AG09309 (cell line): ENCODE measurements around the gene TMEM141.

ENCODE experiments used
- DNase-seq: peaks from one replicate; pipeline ENCODE4 v3.0.0-alpha.2; 2010; ENCODE audit warnings: low read depth
- H3K4me3 ChIP-seq: 2 replicates; pipeline ENCODE4 v1.5.1; 2011; ENCODE audit warnings: mild to moderate bottlenecking, low read depth, low read length, moderate library complexity; ENCODE audit not compliant: control insufficient read depth
- CTCF ChIP-seq: IDR thresholded peaks from 2 replicates; pipeline ENCODE4 v1.5.1; 2011; ENCODE audit warnings: mild to moderate bottlenecking, low read depth, low read length, inconsistent platforms; ENCODE audit not compliant: insufficient read depth, control insufficient read depth; ENCODE audit errors: missing control alignments

TMEM141 gene

DNA sequence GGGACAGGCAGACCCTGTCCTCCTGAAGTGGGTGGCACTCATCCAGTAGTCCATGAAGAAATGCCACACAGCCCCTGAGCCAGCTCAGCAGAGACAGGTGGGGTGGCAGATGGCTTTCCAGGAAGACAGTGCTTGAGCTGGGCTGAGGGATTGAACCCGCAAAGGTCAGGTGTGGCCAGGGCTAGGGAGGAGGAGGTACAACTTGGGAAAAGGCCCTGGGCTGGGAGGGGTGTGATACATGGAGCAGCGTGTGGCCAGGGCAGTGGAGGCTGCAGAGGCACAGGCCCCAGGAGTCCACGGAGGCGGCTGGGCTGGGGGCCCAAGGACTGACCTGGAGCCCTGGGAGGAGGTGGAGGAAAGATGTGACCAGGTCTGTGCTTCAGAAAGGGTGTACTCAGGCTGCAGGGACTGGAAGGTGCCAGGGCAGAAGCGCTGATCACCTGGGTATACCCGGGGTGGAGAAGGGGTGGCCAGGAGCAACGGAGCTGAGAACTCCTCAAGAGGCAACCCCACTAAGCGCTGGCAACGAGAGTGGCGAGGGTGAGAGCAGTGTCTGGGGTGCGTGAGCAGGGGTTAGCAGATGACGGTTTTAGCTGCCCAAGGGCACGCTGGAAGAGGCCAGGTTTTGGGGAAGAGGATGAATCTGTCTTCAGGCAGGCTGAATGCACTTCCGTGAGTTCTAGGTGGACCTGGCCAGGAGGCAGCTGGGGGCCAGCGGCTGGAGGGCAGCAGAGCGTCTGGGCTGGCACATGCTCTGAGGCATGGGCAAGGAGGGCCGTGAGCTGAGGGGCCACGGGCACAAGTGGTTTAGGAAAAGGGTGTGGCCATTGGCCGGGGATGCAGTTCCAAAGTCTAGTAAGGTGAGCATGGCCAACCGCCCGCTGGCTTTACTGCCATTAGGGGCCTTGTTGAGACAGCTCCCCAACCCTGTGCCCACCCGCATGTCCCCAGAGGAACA lies 12.7 kb downstream of the TMEM141 start:
- no peak overlapping the region for H3K4me3 ChIP-seq
- TF ChIP-seq CTCF: no peak

DNA sequence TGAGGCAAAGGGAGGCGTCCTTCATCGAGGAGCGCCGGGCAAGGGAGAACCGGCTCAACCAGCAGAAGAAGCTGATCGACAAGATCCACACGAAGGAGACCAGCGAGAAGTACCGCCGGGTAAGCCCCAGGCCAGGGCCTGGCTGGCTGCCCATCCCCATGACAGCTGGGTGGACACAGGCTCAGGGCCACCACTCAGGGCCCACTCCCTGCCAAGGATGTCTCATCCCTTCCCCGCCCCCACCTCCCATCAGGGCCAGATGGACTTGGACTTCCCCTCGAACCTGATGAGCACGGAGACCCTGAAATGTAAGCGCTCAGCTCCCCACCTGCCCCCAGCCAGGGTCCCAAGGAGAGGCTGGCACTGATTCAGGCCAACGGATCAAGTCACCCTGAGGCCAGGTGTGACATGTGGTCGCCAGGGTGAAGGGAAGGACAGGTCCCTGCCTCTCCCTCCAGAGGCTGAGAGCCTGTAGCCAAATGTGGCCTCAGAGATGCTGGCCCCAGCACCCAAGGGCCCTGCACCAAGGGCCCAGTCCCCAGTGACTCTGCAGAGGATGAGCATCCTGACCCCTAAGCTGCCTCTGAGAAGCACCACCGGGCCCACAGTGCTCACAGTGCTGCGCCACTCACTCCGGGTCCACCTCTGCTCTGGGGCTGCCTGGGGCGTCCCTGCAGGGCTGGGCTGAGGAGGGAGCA lies 13.5 kb downstream of the TMEM141 start:
- TF ChIP-seq CTCF: no peak
- DNase-seq: no peak
- H3K4me3 ChIP-seq: no peak overlapping the region

More for the DNA sequence above, 12.7 kb downstream of the TMEM141 start:
- DNase-seq: no peak

- no peak overlapping the region for H3K4me3 ChIP-seq
- TF ChIP-seq CTCF: no peak
- DNase-seq: no peak
Observed at GRCh38 chr9:136805207-136805740, 14.1 kb downstream of the TMEM141 start.

- no peak overlapping the region for H3K4me3 ChIP-seq
- no peak for TF ChIP-seq CTCF
- DNase-seq: no peak
Observed at GRCh38 chr9:136806067-136806466, 14.9 kb downstream of the TMEM141 start.

DNA sequence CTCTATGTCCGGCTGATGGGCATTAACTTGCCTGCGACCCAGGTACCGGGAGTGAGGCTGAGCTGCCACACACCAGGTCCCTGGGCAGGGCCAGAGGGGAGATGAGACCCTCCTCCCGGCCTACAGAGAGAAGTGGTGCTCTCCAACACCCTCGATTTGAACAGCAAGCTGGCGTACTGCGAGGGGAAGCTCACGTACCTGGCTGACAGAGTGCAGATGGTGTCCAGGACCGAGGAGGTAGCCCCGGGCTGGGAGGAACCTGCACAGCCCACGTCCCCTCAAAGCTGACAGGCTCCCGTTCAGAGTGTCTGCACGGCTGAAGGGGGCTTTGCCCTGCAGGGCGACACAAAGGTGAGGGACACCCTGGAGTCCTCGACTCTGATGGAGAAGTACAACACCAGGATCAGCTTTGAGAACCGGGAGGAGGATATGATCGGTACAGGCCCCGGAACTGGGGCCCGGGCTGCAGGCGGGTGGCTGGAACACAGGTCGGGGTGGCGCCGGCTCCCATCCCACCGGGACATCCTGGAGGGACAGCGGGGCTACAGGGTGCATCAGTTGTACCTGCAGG lies 15.6 kb downstream of the TMEM141 start:
- peak overlapping the region; percentile 89 for H3K4me3 ChIP-seq
- DNase-seq: no peak
- no peak for TF ChIP-seq CTCF

DNA sequence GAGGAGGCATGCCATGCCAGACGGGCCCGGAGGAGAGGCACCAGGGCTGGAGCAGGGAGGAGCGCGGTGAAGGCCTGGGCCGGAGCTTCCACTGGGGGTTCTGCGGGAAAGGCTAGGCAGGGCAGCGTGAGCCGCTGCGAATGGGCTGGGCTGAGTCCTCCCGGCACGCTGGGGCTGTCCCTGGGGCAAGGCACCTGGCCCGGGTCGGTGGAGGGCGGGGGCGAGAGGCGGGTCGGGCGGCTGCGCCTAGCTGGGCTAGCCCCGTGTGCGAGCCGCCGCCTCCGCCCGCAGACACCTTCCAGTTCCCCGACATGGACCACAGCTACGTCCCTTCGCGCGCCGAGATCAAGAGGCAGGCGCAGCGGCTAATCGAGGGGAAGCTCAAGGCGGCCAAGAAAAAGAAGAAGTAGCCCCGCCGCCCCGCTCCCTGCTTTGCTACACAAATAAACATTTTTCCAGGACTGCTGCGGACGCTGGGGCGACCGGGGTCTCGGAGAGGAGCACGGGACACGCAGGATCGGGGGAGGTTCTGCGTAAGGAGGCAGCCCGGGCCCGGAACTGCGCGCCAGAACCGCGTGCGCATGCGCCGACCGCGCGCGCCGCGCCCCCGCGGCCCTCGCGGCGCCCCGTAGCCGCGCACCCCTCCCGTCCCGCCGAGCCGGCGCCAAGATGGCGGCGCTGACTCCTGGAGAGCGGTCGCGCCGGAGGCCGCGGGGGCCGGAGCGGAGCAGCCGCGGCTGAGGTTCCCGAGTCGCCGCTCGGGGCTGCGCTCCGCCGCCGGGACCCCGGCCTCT lies 16.3 kb downstream of the TMEM141 start, which contains the start of gene RABL6:
RABL6 (plus strand) TSS at position 668 of the 794 bp plus-strand sequence. CDS start 249 bp downstream, outside the sequence.
- TF ChIP-seq CTCF: no peak
- peak within 1 kb of the TSS; percentile 89 for H3K4me3 ChIP-seq
- no peak for DNase-seq
